GM12864 (cell line): ENCODE measurements around the gene CCDC97.
"Not testable (repeated sequence)": the region's sequence is repeated elsewhere in the genome, so short reads cannot be mapped to it uniquely, and the experiment has no call there.

Experiments
- DNase-seq: peaks from one replicate; pipeline ENCODE4 v3.0.0-alpha.2; 2011; ENCODE audit warnings: low read depth
- H3K4me3 ChIP-seq: 2 replicates; pipeline ENCODE4 v1.5.1; 2011; ENCODE audit warnings: mild to moderate bottlenecking, low read depth, low read length, control low read depth
- CTCF ChIP-seq: IDR thresholded peaks from 2 replicates; pipeline ENCODE4 v1.5.1; 2011; ENCODE audit warnings: low read depth, mild to moderate bottlenecking, moderate library complexity, low read length, control low read depth, inconsistent platforms; ENCODE audit errors: missing control alignments

CCDC97 gene

GRCh38 chr19:41341669-41342490 is 31.9 kb downstream of the CCDC97 start:
- no peak overlapping the region for H3K4me3 ChIP-seq
- peak; percentile 7 for TF ChIP-seq CTCF
- DNase-seq, result no peak

GRCh38 chr19:41344162-41344561 is 34.2 kb downstream of the CCDC97 start:
- no peak overlapping the region for H3K4me3 ChIP-seq
- no peak for DNase-seq
- TF ChIP-seq CTCF, result no peak

- H3K4me3 ChIP-seq, DNase-seq: not testable (repeated sequence)
Measured at GRCh38 chr19:41346916-41347315, 36.9 kb downstream of the CCDC97 start.

- peak overlapping the region; percentile 83 for H3K4me3 ChIP-seq
- no peak for TF ChIP-seq CTCF
- no peak for DNase-seq
Measured at GRCh38 chr19:41350735-41351338, 40.9 kb downstream of the CCDC97 start.

- H3K4me3 ChIP-seq, result peak overlapping the region; percentile 83
- no peak for DNase-seq
- TF ChIP-seq CTCF, result no peak
Measured at GRCh38 chr19:41351339-41352245, 41.6 kb downstream of the CCDC97 start.

GRCh38 chr19:41352279-41352608 is 42.3 kb downstream of the CCDC97 start:
- DNase-seq, result no peak
- H3K4me3 ChIP-seq, result peak overlapping the region; percentile 83
- TF ChIP-seq CTCF, result no peak
